Adipose tissue (tissue), 3 donors: Measurements from ENCODE around the gene ZNF155. TPM values are rescaled to one million over a fixed set of nuclear protein-coding genes. Genes with fewer than 3 reads are reported as not detected.

Experiments used
- H3K27ac ChIP-seq: one replicate; pipeline ENCODE4 v1.5.1; 2013; ENCODE audit warnings: low read depth, low read length
- WGBS, 3 donors: extraction: QIAGEN DNeasy Blood & Tissue Kit; methylation state at CpG; one replicate each; pipeline ENCODE4 v1.1.7; 2013; 5-methylcytosine and 5-hydroxymethylcytosine counted together
- polyA plus RNA-seq, 3 donors: library from polyadenylated mRNA; stranded (reverse); fragments of 200-250 nt; gene quantifications; one replicate each; pipeline ENCODE4 v1.2.3, GENCODE V29; 2013
- donor health status: healthy with polysubstance abuse.
- donor health status: Bipolar disorder and iron deficiency.
- donor health status: healthy.

The ZNF155 gene
- polyA plus RNA-seq, 3 donors, result 2.2 to 2.6 (median 2.3) TPM

DNA sequence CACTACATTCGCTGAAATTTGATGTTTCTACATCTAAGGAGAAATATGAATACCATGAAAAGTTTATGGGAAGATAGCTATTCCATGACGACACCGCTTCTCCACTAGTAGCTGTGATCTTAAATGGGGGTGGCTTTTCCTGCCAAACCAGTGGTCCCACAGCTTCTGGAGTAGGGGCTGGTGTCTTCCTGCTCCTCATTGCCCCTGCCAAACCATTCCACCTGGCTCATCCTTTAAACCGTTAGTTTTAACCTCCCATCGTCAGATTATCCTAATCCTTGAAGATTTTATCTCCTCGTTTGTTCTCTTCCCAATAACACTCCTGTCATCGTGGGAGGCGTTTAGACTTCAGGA, 18.2 kb downstream of the ZNF155 start:
- no peak overlapping the region for H3K27ac ChIP-seq
- 6 to 13% (median 10%) methylated on average over 8 of the region's 8 CpGs for WGBS, 3 donors

DNA sequence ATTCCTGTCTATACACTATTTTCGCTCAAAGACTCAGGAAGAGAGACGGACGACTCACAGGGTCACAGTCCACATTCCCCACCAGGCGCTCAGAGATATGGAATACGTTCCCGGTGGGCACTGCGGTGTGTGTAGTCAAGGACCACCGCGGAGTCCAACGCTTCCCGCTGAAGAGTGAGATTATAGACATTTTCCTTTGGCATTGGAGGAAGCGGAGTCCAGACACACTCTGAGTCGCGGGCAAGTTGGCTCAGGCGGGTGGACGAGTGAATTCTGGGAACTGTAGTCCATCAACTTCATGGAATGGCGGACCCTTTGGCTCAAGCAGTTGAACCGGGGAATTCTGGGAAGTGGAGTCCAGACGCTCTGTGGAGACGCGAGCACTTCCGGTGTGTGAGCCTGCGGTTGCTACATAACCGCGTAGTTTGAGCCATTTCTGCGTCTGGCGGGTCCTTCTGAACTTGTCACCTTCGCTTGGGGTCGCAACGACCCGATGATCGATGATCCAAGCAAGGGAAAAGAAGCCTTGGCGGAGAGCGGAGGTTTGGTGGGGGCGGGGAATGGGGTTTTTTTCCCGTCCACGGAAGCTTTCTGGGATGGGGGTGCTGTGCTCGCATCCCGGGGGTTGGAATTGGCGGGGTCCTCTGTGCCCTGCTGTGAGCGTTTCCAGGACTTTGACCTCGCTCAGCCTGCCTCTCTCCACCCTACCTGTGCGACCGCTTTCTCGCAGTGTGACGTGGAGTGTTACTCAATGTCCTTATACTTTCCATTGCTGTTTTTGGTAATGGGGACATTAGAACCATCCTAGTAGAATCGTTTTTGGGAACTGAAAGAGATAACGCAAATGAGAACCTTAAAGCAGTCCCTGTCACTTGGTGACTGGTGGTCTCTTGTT, 18.8 kb downstream of the ZNF155 start, which contains the start of gene ZNF230:
Gene ZNF230, plus strand, starts transcription at position 392 of the 895 bp plus-strand sequence. CDS start 4,122 bp downstream, outside the sequence.
- no peak within 1 kb of the TSS for H3K27ac ChIP-seq
- WGBS, 3 donors, result 0% methylated on average over 48 of the region's 48 CpGs

DNA sequence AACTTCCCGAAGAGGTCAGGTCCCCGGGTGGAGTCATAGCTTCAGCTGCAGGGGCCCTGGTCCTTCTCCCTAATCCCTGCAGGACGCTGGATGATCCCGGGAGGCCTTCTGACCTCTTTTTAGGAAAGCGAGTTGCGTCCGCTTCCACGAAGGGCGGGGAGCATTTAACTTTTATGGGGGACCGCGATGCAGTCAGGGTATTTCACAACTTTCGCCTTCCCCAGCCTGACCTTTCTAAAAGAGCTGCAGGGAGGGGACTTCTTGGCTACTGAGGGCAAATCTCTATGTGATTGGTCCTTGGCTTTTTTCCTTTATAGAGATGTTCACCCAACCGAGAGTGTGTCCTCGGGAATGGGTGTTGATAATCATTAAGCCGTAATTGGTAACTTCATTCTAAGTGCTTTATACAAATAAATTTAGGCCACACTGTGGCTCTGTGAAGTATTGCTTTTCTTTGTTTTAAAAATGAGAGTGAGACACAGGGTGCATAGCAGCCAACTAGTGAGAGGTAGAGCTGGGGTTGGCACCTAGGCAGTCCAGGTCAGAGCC, 19.5 kb downstream of the ZNF155 start:
- no peak overlapping the region for H3K27ac ChIP-seq
- WGBS, 3 donors, result 1 to 5% (median 4%) methylated on average over 15 of the region's 15 CpGs

DNA sequence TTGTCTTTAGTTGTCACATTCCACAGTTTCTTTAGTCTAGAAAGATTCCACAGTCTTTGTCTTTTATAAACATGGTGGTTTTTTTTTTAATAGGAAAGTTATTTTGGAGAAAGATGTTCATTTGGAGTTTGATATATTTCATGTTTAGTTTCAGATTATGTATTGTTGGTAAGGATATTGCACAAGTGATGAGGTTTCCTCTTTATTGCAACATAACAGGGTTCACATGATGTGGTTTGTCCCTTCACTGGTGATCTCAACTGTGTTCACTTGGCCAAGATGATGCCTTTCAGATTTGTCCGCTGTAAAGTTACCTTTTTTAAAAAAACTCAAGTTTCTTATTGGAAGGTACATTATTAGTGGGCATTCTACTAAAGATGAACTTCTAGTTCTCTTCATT, 22.0 kb downstream of the ZNF155 start:
- H3K27ac ChIP-seq, result no peak overlapping the region
- WGBS, 3 donors, result 63 to 97% (median 78%) methylated on average over 1 of the region's 1 CpG

DNA sequence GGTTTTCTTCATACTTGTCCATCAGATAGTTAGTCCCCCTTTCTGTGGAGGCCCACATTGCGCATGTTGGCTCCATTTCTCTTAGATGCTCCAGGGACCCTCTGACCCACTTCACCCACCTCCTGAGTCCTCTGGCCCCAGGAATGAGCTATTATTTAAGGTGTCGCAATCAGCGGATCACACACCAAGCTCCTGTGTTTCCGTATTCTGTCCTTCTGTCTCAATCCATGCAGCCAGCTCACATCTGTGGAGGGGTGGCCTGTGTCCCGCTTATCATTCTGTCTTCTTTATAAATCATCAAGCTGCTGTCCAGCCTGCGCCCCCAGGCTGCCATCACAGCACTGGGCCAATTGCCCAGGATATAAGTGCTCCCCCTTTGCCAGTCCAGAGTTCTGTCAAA, 23.5 kb downstream of the ZNF155 start:
- H3K27ac ChIP-seq, result no peak overlapping the region
- WGBS, 3 donors, result 96 to 99% (median 98%) methylated on average over 6 of the region's 6 CpGs

DNA sequence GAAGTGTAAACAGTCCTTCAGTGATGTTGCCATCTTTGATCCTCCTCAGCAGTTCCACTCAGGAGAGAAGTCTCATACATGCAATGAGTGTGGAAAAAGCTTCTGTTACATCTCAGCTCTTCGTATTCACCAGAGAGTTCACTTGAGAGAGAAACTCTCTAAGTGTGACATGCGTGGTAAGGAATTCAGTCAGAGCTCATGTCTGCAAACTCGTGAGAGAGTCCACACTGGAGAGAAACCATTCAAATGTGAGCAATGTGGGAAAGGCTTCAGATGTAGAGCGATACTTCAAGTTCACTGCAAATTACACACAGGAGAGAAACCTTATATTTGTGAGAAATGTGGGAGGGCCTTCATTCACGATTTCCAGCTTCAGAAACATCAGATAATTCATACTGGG, 26.5 kb downstream of the ZNF155 start:
- WGBS, 3 donors, result 94 to 97% (median 96%) methylated on average over 5 of the region's 5 CpGs
- no peak overlapping the region for H3K27ac ChIP-seq

DNA sequence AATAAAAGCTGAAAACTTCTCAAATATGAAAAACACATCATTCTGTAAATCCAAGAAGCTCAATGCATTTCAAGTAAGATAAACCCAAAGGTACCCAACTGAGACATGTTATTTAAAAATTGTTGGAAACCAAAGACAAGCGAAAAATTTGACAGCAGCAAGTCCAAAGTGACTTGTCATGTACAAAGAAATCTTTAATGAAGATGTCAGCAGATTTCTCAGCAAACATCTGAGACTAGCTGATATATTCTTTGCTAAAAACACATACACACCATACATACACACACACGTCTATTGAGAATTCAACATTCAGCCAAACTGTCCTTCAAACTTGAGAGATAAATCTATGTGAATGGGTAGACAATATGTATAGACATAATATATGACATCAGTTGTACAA, 35.5 kb downstream of the ZNF155 start:
- WGBS, 3 donors, result 35 to 59% (median 46%) methylated on average over 2 of the region's 2 CpGs
- H3K27ac ChIP-seq, result no peak overlapping the region

DNA sequence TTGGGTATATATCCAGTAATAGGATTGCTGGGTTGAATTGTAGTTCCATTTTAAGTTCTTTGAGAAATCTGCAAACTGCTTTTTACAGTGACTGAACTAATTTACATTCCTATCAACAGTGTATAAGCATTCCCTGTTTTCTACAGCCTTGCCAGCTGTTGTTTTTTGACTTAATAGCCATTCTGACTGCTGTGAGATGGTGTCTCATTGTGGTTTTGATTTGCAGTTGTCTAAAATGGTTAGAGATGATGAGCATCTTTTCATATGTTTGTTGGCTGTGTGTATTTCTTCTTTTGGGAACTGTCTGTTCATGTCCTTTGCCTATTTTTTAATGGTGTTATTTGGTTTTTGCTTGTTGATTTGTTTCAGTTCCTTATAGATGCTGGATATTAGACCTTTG, 37.2 kb downstream of the ZNF155 start:
- no peak overlapping the region for H3K27ac ChIP-seq

DNA sequence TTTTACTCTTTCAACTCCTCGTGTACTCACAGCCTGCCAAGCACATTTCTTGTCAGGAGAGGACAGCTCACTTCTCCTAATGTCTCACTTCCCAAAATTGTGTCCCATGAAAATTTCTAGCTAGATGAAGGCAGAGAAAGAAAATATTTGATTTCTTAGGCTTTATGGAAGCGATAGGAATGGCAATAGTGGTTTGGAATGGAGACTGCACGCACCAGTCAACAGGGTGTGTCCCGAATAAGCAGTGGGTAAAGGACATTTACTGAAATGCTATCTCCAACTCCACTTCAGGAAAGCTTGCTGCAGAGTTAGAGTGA, 40.9 kb downstream of the ZNF155 start:
- H3K27ac ChIP-seq, result no peak overlapping the region
- WGBS, 3 donors, result 30 to 43% (median 40%) methylated on average over 4 of the region's 4 CpGs

DNA sequence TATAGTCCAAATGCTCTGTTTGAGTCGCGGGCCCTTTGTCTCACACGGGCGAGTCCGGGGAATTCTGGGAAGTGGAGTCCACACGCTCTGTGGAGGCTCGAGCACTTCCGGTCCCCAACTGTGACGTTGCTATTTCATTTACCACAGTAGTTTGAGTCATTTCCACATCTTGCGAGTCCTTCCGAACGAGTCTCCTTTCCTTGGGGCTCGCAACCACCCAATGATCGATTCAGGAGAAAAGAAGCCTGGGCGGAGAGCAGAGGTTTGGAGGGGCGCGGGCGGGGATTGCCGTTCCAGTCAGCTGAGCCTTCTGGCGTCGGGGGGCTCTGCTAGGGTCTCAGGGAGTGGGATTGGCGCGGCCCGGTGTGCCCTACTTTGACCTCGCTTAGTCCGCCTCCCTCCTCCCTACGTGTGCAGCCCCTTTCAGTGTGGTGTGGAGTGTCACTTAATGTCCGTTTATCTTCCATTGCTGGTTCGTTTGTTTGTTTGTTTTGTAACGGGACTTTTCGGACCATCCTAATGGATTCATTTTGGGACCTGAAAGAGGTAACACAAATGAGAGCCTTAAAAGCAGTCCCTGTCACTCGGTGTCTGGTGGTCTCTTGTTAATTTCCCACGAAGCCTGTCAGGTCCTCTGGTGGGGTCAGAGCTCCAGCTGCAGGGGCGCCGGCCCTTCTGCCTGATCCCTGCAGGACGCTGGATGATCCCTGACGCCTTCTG, 41.4 kb downstream of the ZNF155 start, which contains the start of gene ZNF222:
Gene ZNF222, plus strand, starts transcription at position 163 of the 720 bp plus-strand sequence. Its CDS starts 58 bp downstream, at position 221.
- 1 to 3% (median 3%) methylated on average over 37 of the region's 37 CpGs for WGBS, 3 donors
- H3K27ac ChIP-seq, result no peak within 1 kb of the TSS

DNA sequence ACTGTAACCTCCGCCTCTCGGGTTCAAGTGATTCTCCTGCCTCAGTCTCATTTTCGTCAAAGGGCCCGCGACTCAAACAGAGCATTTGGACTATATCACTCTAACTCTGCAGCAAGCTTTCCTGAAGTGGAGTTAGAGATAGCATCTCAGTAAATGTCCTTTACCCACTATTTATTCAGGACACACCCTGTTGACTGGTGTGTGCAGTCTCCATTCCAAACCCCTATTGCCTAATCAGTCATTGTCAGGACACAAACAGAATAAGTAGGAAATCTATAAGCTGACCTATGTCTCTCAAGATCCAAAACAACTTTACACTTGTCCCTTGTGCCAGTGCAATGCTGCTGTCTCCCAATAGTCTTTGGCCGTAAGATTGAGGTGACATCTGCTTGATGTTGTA, 42.6 kb downstream of the ZNF155 start:
- WGBS, 3 donors, result 96 to 98% (median 97%) methylated on average over 6 of the region's 6 CpGs
- H3K27ac ChIP-seq, result no peak overlapping the region

DNA sequence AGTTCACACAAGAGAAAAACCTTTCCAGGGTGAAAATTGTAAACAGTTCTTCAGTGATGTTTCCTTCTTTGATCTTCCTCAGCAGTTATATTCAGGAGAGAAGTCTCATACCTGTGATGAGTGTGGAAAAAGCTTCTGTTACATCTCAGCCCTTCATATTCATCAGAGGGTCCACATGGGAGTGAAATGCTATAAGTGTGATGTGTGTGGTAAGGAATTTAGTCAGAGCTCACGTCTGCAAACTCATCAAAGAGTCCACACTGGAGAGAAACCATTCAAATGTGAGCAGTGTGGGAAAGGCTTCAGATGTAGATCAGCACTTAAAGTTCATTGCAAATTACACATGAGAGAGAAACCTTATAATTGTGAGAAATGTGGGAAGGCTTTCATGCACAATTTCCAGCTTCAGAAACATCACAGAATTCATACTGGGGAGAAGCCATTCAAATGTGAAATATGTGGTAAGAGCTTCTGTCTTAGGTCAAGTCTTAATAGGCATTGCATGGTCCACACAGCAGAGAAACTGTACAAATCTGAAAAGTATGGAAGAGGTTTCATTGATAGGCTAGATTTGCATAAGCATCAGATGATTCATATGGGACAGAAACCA, 48.1 kb downstream of the ZNF155 start:
- H3K27ac ChIP-seq, result no peak overlapping the region
- 81 to 97% (median 89%) methylated on average over 1 of the region's 1 CpG for WGBS, 3 donors

DNA sequence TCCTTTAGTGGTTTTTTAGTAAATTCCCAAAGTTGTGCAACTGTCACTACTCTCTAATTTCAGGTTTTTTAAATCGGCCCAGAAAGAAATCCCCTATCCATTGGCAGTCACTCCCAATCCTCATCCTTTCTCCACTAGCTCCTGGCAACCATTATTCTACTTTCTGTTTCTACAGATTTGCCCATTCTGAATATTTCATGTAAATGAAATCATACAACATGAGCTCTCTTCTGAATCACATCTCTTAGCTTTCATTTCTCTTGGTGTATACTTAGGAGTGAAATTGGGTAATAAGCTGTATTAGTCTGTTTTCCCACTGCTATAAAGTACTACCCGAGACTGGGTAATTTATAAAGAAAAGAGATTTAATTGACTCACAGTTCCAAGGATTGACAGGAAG, 58.2 kb downstream of the ZNF155 start:
- H3K27ac ChIP-seq, result no peak overlapping the region
- WGBS, 3 donors, result 61 to 80% (median 75%) methylated on average over 2 of the region's 2 CpGs

Other genes with a start within 250 kb of the ZNF155 start
- 10 to 100 TPM in 2 of 3 donors, 1 to 10 TPM in 1; 6.9 to 16.0 (median 10.5) TPM for gene SMG9, start 229.2 kb upstream of the ZNF155 start, polyA plus RNA-seq
- gene KCNN4, start 203.2 kb upstream of the ZNF155 start, polyA plus RNA-seq, result 1 to 10 TPM in 2 of 3 donors, under 1 TPM in 1; 0.55 to 3.4 (median 2.4) TPM
- gene LYPD5, start 181.7 kb upstream of the ZNF155 start, polyA plus RNA-seq, result 1 to 10 TPM in 1 of 3 donors, under 1 TPM in 2; 0.09 to 1.9 (median 0.22) TPM
- gene ZNF283, start 156.9 kb upstream of the ZNF155 start, polyA plus RNA-seq, result 1 to 10 TPM; 1.3 to 2.2 (median 1.6) TPM
- 1 to 10 TPM in 2 of 3 donors, under 1 TPM in 1; 1.00 to 2.7 (median 1.1) TPM for gene ZNF404, start 100.2 kb upstream of the ZNF155 start, polyA plus RNA-seq
- 1 to 10 TPM; 3.3 to 4.9 (median 3.4) TPM for gene ZNF45, start 48.9 kb upstream of the ZNF155 start, polyA plus RNA-seq
- 1 to 10 TPM in 1 of 3 donors, under 1 TPM in 2; 0.67 to 2.6 (median 0.77) TPM for gene ZNF221, start 33.0 kb upstream of the ZNF155 start, polyA plus RNA-seq
- 1 to 10 TPM in 2 of 3 donors, under 1 TPM in 1; 0.91 to 2.4 (median 1.1) TPM for gene ZNF230, start 18.8 kb downstream of the ZNF155 start, polyA plus RNA-seq
- 1 to 10 TPM; 1.6 to 5.2 (median 1.9) TPM for gene ZNF222, start 41.2 kb downstream of the ZNF155 start, polyA plus RNA-seq
- 1 to 10 TPM; 1.5 to 3.1 (median 1.8) TPM for gene ZNF223, start 67.8 kb downstream of the ZNF155 start, polyA plus RNA-seq
- gene ZNF284, start 88.0 kb downstream of the ZNF155 start, polyA plus RNA-seq, result under 1 TPM; 0.16 to 0.90 (median 0.35) TPM
- gene ZNF224, start 110.2 kb downstream of the ZNF155 start, polyA plus RNA-seq, result 1 to 10 TPM; 8.1 to 8.3 (median 8.3) TPM
- 1 to 10 TPM in 2 of 3 donors, under 1 TPM in 1; 0.93 to 1.3 (median 1.1) TPM for gene ZNF225, start 129.2 kb downstream of the ZNF155 start, polyA plus RNA-seq
- gene ZNF234, start 157.4 kb downstream of the ZNF155 start, polyA plus RNA-seq, result 1 to 10 TPM; 1.5 to 2.6 (median 2.2) TPM
- gene ZNF226, start 180.9 kb downstream of the ZNF155 start, polyA plus RNA-seq, result 10 to 100 TPM in 1 of 3 donors, 1 to 10 TPM in 2; 5.3 to 15.2 (median 8.4) TPM
- gene ZNF227, start 228.3 kb downstream of the ZNF155 start, polyA plus RNA-seq, result 1 to 10 TPM; 3.2 to 4.6 (median 3.3) TPM